SK-N-MC (cell line): Measurements from ENCODE around the gene RTN4RL2.

Experiments used
- EZH2 ChIP-seq: fragments of 200-600 bp; sonication (generic); IDR thresholded peaks from one replicate; pipeline ENCODE4 v1.6.1; 2017; ENCODE audit warnings: antibody characterized with exemption
- FOXP2 ChIP-seq: optimal IDR thresholded peaks from 2 replicates; pipeline ENCODE3; 2011; ENCODE audit warnings: mild to moderate bottlenecking, moderate library complexity; ENCODE audit not compliant: insufficient read depth; ENCODE audit errors: extremely low read length, control extremely low read depth
- POLR2AphosphoS5 ChIP-seq: IDR thresholded peaks from 2 replicates; pipeline ENCODE4 v1.6.1; 2012; ENCODE audit warnings: mild to moderate bottlenecking, low read depth, low read length, borderline replicate concordance

DNA sequence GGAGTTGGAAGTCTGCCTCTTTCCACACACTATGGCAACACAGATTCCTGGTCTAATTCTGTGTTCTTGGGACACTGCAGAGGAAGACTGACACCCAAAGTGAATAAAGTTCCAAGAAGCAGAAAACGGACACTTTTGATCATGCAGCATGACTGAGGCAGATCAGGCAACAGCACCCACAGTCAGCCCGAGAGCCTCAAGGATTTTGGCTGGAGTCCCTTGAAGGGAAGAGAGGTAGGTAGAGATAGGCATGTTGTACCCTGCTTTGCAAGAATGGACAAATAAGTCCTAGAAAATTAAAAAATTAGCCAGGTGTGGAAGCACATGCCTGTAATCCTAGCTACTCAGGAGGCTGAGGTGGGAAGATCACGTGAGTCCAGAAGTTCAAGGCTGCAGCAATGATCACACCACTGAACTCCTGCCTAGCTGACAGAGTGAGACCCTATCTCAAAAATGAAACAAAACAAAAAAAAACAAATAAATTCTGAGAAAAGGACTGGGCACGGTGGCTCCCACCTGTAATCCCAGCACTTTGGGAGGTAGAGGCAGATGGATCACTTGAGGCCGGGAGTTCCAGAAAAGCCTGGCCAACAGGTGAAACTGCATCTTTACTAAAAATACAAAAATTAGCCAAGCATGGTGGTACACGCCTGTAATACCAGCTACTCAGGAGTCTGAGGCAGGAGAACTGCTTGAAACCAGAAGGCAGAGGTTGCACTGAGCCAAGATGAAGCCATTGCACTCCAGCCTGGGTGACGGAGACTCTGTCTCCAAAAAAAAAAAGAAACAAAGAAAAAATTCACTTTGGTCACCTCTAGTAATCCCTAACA is 48.2 kb downstream of the RTN4RL2 start:
- TF ChIP-seq POLR2AphosphoS5 (no peak), EZH2 (no peak), FOXP2 (no peak)
